ENCODE results near the gene SLC6A19.
"Not testable (repeated sequence)": the region's sequence is repeated elsewhere in the genome, so short reads cannot be mapped to it uniquely, and the experiment has no call there.

SLC6A19 gene

DNA sequence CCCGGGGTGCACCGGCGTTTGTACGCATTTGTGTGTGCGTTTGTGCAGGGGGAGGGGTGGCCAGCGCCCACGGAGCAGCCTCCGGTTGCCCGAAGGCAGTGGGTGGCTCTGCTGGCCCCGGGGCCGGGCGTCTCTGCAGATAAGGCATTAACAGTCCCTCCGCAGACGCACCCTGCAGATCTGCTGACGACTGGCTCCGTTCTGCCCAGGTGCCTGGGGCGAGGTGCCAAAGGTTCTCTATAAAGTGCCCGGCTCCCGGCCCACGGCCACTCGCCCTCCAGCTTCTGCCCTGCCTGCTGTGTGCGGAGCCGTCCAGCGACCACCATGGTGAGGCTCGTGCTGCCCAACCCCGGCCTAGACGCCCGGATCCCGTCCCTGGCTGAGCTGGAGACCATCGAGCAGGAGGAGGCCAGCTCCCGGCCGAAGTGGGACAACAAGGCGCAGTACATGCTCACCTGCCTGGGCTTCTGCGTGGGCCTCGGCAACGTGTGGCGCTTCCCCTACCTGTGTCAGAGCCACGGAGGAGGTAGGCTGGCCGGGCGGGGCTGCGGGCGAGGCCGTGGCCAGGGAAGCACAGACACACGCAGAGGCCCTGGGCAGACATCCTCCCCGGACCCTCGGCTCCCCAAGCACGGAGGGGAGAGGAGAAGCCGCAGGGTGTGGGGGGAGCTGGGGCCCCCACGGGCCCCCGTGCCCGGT is at the start of gene SLC6A19:
Gene SLC6A19, plus strand, starts transcription at position 269 of the 699 bp plus-strand sequence. Its CDS starts 56 bp downstream, at position 325.
- no peak for ATAC-seq

DNA sequence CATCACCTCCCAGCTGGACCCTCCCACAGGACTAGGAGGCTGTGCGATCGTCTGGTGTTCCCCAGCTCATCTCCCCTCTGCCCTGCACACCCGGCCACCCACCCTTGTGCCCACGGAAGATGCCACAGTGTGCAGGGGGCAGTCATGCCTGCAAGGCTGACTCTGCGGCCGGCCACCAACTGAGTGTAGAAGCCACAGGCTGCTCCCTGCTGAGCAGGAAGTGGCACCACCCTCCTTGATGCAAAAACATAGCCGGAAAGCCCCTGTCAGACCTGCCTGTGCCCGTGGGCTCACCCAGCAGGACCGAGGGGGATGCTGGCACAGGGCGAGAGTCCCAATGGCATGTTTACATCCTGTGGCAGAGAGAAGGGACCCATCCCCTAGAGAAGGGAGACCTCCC is 49.2 kb upstream of the SLC6A19 start:
- ATAC-seq (peak; percentile 48), DNase-seq (peak; percentile 20)

More for the DNA sequence above, at the start of gene SLC6A19:
- no peak for DNase-seq

- no peak for ATAC-seq
- no peak for DNase-seq
Measured at GRCh38 chr5:1152771-1153282, 48.6 kb upstream of the SLC6A19 start.

DNA sequence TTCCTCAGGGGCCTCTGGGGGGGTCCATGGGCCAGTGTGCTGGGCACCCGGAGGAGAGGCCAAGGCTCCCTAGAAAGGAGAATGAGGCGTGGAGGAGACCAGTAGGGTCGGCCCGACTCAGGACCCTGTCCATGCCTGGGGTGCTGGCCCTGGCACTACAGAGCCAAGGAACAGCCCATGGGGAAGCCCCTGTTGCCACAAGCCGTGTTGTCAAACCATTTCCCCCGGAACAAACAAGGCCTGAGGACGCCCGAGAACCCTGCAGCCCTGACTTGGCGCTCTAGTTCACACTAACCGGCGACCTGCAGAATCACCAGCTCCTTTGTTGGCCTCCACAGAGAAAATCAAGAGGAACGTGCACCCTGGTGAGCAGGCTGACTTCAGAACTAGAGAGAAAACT is 48.0 kb upstream of the SLC6A19 start:
- ATAC-seq (no peak), DNase-seq (no peak)

DNA sequence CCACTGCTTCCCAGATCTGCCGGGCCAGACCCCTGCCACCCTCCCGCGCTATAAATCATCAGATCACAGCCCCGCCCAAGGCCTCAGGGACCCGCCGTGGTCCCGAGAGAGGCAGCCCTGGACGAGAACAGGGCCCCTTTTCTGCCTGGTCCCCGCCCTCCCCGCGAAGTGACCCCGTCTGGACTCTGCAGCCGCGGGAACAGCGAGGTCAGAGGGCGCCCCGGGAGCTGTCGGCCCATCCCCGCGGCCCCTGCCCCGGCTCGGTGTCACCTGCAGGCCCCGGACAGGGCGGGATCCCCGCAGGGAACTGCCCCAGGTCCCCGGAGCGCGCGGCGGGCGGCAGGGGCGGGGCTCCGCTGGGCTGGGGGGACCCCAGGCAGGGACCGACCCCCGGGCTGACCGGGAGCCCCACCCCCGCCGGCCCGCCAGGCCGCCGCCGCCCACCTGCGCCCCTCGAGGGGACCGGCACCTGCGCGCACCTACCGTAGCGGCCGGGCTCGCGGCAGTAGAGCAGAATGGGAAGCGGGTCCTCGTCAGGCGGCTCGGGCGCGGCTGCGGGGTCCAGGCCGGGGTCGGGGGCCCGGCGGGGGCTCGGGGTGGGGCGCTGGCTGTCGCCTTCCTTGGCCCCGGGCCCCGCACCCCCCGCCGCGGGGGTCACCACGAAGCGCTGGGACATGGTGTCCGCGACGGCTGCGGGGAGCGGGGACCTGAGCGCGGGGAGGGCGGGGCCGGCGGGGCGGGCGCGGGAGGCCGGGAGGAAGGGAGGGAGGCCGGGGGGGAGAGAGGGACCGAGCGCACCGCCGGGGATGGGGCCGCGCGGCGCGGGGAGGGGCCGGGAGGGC is 46.0 kb upstream of the SLC6A19 start:
- DNase-seq (no peak), ATAC-seq (no peak)

DNA sequence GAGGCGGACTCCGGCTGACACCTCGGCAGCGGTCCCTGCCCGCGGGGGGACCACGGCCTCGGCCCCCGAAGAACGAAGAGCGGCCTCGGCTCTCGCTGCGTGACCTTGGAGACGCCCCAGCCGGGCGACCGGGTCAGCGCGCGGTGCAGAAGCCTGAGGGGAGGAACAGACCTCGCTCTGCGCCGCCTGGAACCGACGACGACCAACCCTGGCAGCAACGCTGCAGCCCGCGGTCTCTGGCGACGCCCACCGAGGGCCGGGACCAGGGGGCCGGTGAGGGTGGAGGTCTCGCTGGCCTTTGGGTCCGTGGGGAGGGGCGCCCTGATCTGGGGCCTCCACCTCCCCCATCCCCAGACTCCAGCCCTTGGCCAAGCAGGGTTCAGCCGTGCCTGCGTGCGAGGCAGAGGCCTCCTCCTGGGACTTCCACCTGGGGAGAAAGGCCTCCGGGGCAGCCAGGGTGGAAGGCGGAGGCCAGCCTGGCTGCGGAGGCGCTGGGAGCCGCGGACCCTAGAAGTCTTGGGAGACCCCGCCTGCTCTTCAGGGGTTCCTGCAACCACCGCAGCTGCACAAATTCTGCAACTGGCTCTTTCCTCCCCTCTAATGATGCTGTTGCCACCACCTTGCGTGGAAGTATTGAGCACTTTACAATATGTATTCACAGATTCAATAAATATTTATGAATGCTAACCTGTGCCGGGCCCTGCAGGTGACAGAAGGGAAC is 45.2 kb upstream of the SLC6A19 start:
- no peak for DNase-seq
- ATAC-seq: no peak

- DNase-seq (no peak), ATAC-seq (no peak)
Measured at GRCh38 chr5:1156754-1157460, 44.5 kb upstream of the SLC6A19 start.

- DNase-seq, ATAC-seq: not testable (repeated sequence)
Measured at GRCh38 chr5:1157461-1157986, 43.9 kb upstream of the SLC6A19 start.

- ATAC-seq (no peak), DNase-seq (no peak)
Measured at GRCh38 chr5:1158647-1159340, 42.6 kb upstream of the SLC6A19 start.

GRCh38 chr5:1159341-1159675 is 42.1 kb upstream of the SLC6A19 start:
- DNase-seq (no peak), ATAC-seq (no peak)

DNA sequence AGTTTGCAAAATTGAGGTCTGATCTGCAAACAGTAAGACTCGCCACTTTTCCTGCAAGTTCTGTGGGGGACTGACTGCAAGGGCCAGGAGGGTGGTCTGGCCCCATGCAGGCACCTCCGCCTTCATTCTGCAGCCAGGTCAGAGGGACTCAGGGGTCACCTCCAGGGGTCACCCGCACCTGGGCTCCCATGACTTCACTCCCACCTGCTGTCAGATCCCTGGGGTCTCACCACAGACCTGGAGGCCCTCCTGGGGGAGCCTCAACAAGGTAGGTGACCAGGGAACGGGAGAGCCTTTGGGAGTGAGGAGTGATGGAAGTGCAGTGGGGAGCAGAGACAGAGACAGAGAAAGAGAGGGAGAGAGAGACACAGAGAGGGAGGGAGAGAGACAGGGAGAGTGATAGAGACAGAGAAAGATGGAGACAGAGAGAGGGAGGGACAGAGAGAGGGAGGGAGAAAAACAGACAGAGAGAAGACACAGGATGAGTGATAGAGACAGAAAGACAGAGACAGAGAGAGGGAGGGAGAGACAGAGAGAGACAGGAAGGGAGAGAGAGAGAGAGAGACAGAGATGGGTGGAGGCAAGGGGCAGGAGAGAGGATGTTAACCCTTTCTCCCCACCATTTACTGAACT is 41.5 kb upstream of the SLC6A19 start:
- no peak for ATAC-seq
- DNase-seq: no peak

GRCh38 chr5:1161108-1161832 is 40.1 kb upstream of the SLC6A19 start:
- ATAC-seq: no peak
- no peak for DNase-seq

- DNase-seq (no peak), ATAC-seq (no peak)
Measured at GRCh38 chr5:1161833-1162229, 39.6 kb upstream of the SLC6A19 start.

DNA sequence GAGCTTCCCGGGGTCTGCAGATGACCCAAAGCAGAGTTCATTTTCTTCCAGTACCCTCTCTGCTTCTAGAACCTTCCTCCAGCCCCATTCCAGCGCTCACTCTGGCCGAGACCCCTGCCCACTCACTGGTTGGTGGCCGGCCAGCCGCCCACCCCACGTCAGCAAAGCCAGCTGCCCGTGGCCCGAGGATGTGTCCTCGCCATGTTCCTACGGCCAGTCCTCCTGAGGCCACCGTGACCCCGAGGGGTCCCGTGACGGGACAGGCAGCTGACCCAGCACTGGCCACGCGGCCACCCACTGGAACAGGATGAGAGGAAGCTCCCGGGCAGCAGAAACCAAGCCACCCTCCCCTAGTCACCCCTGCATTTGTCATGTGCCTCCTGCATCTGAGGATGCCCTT is 39.1 kb upstream of the SLC6A19 start:
- no peak for ATAC-seq
- no peak for DNase-seq

DNA sequence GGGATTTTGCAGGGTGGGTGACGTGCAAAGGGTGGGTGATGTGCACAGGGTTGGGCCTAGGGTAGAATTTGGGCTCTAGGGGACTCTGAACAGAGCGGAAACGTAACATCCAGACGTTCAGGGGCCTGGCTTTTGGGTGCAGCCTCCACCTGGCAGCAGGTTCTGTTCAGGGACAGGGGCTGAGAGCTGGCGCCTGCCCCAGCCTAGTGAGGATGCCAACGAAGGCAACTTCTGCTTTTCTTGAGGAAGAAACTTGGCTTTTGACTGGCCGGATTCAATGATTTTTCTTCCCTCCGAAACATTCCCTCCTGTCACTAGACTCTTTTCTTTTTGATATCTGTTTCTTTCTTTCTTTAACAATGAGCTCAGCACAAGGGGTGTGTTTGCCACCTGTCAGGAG is 38.6 kb upstream of the SLC6A19 start:
- ATAC-seq (no peak), DNase-seq (no peak)

DNA sequence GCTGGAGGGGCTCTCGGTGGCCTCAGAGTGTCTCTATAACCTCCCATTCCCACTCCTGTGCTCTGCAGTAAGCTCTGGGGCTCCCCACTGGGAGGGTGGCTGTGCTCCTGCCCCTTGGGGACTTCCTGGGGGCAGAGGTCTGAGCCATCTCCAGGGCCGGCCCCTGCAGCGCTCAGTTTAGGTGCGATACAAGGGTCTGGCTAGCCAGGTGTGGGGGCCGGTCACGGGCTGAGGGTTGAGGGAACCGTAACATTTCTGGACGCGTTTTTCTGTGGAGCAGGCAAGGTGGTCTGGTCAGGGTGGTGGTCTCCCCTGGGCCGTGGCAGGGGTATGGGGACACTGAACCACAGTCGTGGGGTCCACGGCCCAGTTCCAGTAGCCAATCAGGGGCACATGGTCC is 38.0 kb upstream of the SLC6A19 start:
- ATAC-seq (no peak), DNase-seq (no peak)

- no peak for ATAC-seq
Measured at GRCh38 chr5:1163879-1164278, 37.5 kb upstream of the SLC6A19 start.

DNA sequence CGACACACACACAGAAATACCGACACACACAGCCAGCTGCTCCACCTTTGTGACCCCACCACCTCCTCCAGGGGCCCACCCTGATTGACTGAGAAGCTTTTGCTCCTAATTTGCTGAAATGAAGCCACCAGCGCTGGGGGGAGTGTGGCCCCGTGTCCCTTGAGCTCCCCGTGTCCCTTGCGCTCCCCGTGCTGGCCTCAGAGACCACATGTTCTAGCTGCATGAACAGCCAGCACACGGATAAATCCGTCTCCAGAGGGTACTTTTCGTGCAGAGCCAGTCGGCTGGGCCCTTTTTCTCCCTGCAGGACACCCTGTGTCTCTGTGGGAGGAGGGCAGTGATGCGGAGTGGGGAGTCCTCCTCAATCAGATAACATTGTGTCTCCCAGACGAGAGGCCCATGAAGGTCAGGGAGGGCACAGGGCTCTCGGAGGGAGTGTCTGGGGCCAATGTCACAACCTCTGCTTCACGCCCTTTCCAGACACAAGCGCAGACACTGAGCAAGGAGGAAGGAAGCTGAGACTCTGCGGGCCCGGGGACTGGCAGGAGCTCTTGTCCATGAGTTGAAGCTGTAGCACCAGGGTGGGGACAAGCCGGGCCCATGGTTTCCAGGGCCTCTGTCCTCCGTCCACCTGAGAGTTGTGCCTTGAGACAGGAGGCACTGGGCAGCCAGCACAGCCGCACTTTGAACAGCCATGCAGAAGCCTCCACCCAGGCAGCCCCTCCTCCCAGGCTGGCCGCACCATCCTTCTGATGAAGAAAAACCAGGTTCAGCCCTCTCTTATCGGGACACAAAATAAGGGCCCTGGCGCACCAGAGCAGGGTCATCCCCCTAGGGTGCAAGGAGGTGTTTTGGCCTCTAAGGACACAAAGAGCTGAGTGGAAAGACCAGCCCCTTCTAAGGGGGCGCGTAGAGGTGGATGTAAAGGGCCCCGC is 36.4 kb upstream of the SLC6A19 start:
- ATAC-seq: no peak

More at GRCh38 chr5:1163879-1164278, 37.5 kb upstream of the SLC6A19 start:
- DNase-seq: no peak

DNA sequence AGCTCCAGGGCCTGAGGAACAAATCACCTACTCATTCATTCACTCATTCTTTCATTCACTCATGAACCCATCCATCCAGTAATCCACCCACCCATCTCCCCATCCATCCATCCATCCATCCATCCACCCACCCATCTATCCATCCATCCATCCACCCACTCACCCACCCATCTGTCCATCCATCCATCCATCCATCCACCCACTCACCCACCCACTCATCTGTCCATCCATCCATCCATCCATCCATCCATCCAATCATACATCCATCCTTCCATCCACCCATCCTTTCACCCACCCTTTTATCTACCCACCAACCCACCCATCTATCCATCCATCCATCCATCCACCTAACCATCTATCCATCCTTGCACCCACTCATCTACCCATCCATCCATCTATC is 35.5 kb upstream of the SLC6A19 start:
- no peak for ATAC-seq
- no peak for DNase-seq

More for the DNA sequence above, 36.4 kb upstream of the SLC6A19 start:
- DNase-seq: no peak

All from stimulated activated naive CD8-positive, alpha-beta T cell treated with anti-CD3 and anti-CD28 coated beads, Interleukin-15, Interleukin-2, amounts not matched to agents 100 U/mL and 50 U/mL, for 24 hours (primary cell).